HG03457 (cell line): ENCODE data around the gene LPP.

Experiments used
- ATAC-seq: cut with Tn5 transposase; IDR thresholded peaks from one replicate; pipeline ENCODE4 v1.9.1; 2021; ENCODE audit warnings: moderate number of reproducible peaks; ENCODE audit not compliant: unreplicated experiment

Gene LPP

GRCh38 chr3:188244395-188244861 lies 90.5 kb downstream of the LPP start:
- ATAC-seq, result no peak

- no peak for ATAC-seq
Observed at GRCh38 chr3:188246905-188247304, 92.9 kb downstream of the LPP start.

- ATAC-seq, result no peak
Observed at GRCh38 chr3:188248036-188248561, 94.1 kb downstream of the LPP start.

GRCh38 chr3:188253123-188253793 lies 99.3 kb downstream of the LPP start:
- ATAC-seq, result no peak

GRCh38 chr3:188253800-188254452 lies 100.0 kb downstream of the LPP start:
- no peak for ATAC-seq

GRCh38 chr3:188254520-188255070 lies 100.6 kb downstream of the LPP start:
- ATAC-seq, result no peak

- no peak for ATAC-seq
Observed at GRCh38 chr3:188255190-188255589, 101.2 kb downstream of the LPP start.

- ATAC-seq, result no peak
Observed at GRCh38 chr3:188256758-188257157, 102.8 kb downstream of the LPP start.

- ATAC-seq, result no peak
Observed at GRCh38 chr3:188257384-188258026, 103.5 kb downstream of the LPP start.

- no peak for ATAC-seq
Observed at GRCh38 chr3:188259191-188259590, 105.2 kb downstream of the LPP start.

GRCh38 chr3:188259596-188259995 lies 105.6 kb downstream of the LPP start:
- ATAC-seq, result no peak

GRCh38 chr3:188261011-188261410 lies 107.1 kb downstream of the LPP start:
- no peak for ATAC-seq

- ATAC-seq, result no peak
Observed at GRCh38 chr3:188262488-188262887, 108.5 kb downstream of the LPP start.

- no peak for ATAC-seq
Observed at GRCh38 chr3:188262913-188263683, 109.1 kb downstream of the LPP start.

GRCh38 chr3:188264226-188265207 lies 110.6 kb downstream of the LPP start:
- ATAC-seq, result no peak

- no peak for ATAC-seq
Observed at GRCh38 chr3:188266562-188267274, 112.8 kb downstream of the LPP start.

- no peak for ATAC-seq
Observed at GRCh38 chr3:188267790-188268335, 113.9 kb downstream of the LPP start.

- no peak for ATAC-seq
Observed at GRCh38 chr3:188268336-188268735, 114.4 kb downstream of the LPP start.

GRCh38 chr3:188269040-188269439 lies 115.1 kb downstream of the LPP start:
- no peak for ATAC-seq
